Smooth muscle cell (in vitro differentiated cells): Measurements from ENCODE around the gene DNAJB14. TPM values are rescaled to one million over a fixed set of nuclear protein-coding genes. Genes with fewer than 3 reads are reported as not detected.
A peak's percentile ranks its signal among the peaks of the same experiment; 100 is the strongest.

Source experiments
- DNase-seq: peaks from one replicate; lab custom pipeline; 2025; ENCODE audit not compliant: unreplicated experiment; lab: John Stamatoyannopoulos, UW
- H2AFZ ChIP-seq: fragments of 200-600 bp; sonication (generic); 2 replicates; pipeline ENCODE4 v1.6.0; 2016; ENCODE audit warnings: antibody characterized with exemption, low read depth, mild to moderate bottlenecking
- H3F3A ChIP-seq: fragments of 200-600 bp; sonication (generic); 2 replicates; pipeline ENCODE4 v1.6.0; 2017; ENCODE audit warnings: antibody characterized with exemption, low read depth
- H3K27ac ChIP-seq: fragments of 200-600 bp; sonication (generic); 2 replicates; pipeline ENCODE4 v1.5.1; 2016; ENCODE audit warnings: low read depth, mild to moderate bottlenecking
- H3K27me3 ChIP-seq: fragments of 200-600 bp; sonication (generic); 2 replicates; pipeline ENCODE4 v1.6.1; 2016; ENCODE audit warnings: low read depth, mild to moderate bottlenecking
- H3K36me3 ChIP-seq: fragments of 200-600 bp; sonication (generic); 2 replicates; pipeline ENCODE4 v1.5.1; 2016; ENCODE audit warnings: low read depth
- H3K4me1 ChIP-seq: fragments of 200-600 bp; sonication (generic); 2 replicates; pipeline ENCODE4 v1.5.1; 2016; ENCODE audit warnings: low read depth
- H3K4me2 ChIP-seq: fragments of 200-600 bp; sonication (generic); 2 replicates; pipeline ENCODE4 v1.6.0; 2016; ENCODE audit warnings: mild to moderate bottlenecking
- H3K4me3 ChIP-seq: fragments of 200-600 bp; sonication (generic); 2 replicates; pipeline ENCODE4 v1.5.1; 2016; ENCODE audit warnings: mild to moderate bottlenecking
- H3K79me2 ChIP-seq: fragments of 200-600 bp; sonication (generic); 2 replicates; pipeline ENCODE4 v1.6.0; 2016; ENCODE audit warnings: low read depth, mild to moderate bottlenecking
- H3K9ac ChIP-seq: fragments of 200-600 bp; sonication (generic); 2 replicates; pipeline ENCODE4 v1.6.0; 2016; ENCODE audit warnings: low read depth
- H3K9me3 ChIP-seq: fragments of 200-600 bp; sonication (generic); replicated peaks from 2 replicates; pipeline ENCODE4 v1.5.1; 2016; ENCODE audit warnings: low read depth
- H4K20me1 ChIP-seq: fragments of 200-600 bp; sonication (generic); 2 replicates; pipeline ENCODE4 v1.6.0; 2016; ENCODE audit warnings: low read depth
- WGBS: methylation state at CpG from one replicate; pipeline ENCODE4 v1.1.7; 2016; ENCODE audit warnings: low lambda C conversion rate; 5-methylcytosine and 5-hydroxymethylcytosine counted together
- polyA plus RNA-seq: library from polyadenylated mRNA; unstranded; fragments of >200 nt; fragmentation: Nextera tagmentation; extraction: Ambion mirVana; gene quantifications from 2 replicates; pipeline ENCODE4 v1.2.1, GENCODE V29; 2016
- total RNA-seq: library from RNA; depleted of rRNA; stranded (reverse); fragments of >200 nt; gene quantifications from 2 replicates; pipeline ENCODE4 v1.2.3, GENCODE V29; 2014
- TF ChIP-seq, protein P1 (sequence below): fragments of 200-600 bp; sonication (generic); IDR thresholded peaks from 2 replicates; pipeline ENCODE4 v1.5.1; 2017; ENCODE audit warnings: borderline replicate concordance, mild to moderate bottlenecking, antibody characterized with exemption; ENCODE audit not compliant: insufficient read depth, poor library complexity, severe bottlenecking

DNAJB14 gene
- total and polyA plus RNA-seq, 2 experiments from 2014 or later: 29.8 to 62.7 TPM

DNA sequence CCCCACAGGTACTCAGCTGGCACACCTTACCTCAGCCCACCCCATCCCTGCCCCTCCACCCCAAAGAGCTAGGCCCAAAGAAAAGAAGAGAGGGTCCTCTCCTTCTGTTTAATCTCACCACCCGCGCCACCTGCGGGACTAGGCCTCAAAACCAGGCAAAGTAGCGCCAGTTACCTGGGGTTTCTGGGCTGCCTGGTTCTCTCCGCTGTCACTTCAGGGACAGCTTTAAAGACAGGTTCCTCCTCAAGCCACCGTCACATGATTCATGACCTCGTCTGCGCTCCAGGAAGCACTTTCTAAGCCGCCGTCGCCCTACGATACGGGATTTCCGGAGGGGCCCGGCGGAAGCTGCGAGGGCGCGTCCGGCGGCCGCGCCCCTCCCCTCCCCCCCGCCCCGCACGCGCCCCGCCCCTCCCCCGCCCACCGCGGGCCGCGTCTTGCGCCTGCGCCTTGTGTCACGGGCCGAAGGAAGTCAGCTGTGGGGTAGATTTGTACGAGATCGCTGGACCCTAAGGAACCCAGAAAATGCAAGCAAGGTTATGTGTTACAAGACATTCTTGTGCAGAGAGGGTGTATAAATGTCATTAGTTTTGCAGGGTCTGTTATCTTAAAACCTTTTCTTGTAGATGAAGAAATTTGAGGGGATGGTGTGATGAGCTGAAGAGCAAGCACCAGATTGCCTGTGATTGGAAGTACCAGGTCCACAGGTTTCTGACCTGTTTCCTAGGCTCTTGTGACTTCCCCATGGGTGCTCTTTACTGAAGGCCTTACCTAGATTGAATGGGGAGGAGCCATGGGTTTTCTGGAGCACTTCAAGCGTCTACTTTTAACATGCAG lies 52.0 kb downstream of the DNAJB14 start, which contains the start of gene LAMTOR3:
Gene LAMTOR3 (minus strand): TSS at position 267 of the 837 bp plus-strand sequence. CDS start 464 bp downstream, outside the sequence.
- H3K79me2 ChIP-seq: peaks cover 47% of the 10 kb centered on the region
- peak within 1 kb of the TSS; percentile 96 for H3K4me2 ChIP-seq
- WGBS: 2% methylated on average over 39 of the region's 40 CpGs
- peak; percentile 50 for DNase-seq
- peak within 1 kb of the TSS; percentile 89 for H3K27ac ChIP-seq
- no peaks in the 10 kb centered on the region for H3K9me3 ChIP-seq
- peaks cover 31% of the 10 kb centered on the region for H3F3A ChIP-seq
- H3K9ac ChIP-seq: peak within 1 kb of the TSS; percentile 95
- H3K27me3 ChIP-seq: no peaks in the 10 kb centered on the region
- peak within 1 kb of the TSS; percentile 97 for H3K4me3 ChIP-seq
- H3K4me1 ChIP-seq: peaks cover 10% of the 10 kb centered on the region
- peaks cover 10% of the 10 kb centered on the region for H4K20me1 ChIP-seq
- H3K36me3 ChIP-seq: no peaks in the 10 kb centered on the region
- TF ChIP-seq, protein P1, sequence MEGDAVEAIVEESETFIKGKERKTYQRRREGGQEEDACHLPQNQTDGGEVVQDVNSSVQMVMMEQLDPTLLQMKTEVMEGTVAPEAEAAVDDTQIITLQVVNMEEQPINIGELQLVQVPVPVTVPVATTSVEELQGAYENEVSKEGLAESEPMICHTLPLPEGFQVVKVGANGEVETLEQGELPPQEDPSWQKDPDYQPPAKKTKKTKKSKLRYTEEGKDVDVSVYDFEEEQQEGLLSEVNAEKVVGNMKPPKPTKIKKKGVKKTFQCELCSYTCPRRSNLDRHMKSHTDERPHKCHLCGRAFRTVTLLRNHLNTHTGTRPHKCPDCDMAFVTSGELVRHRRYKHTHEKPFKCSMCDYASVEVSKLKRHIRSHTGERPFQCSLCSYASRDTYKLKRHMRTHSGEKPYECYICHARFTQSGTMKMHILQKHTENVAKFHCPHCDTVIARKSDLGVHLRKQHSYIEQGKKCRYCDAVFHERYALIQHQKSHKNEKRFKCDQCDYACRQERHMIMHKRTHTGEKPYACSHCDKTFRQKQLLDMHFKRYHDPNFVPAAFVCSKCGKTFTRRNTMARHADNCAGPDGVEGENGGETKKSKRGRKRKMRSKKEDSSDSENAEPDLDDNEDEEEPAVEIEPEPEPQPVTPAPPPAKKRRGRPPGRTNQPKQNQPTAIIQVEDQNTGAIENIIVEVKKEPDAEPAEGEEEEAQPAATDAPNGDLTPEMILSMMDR: no peak
- peak within 1 kb of the TSS; percentile 96 for H2AFZ ChIP-seq

DNA sequence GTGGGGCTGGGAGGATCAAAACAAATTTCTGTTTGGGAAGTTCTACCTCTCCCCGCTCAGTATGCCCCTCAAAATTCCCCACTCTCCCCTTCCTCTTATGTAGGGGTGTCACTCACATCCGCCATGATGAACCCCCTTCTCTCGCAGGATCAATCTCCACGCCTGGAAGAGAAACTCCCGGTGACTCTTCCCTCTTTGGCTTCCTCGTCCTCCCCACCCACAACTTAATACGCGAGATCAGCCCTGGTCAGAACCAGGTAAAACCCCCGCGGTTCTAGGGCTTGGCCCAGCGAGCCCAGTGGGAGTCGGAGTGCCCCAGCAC lies 52.6 kb downstream of the DNAJB14 start:
- H3K27me3 ChIP-seq: no peaks in the 10 kb centered on the region
- H3K4me2 ChIP-seq: peak overlapping the region; percentile 96
- peak overlapping the region; percentile 52 for H2AFZ ChIP-seq
- no peaks in the 10 kb centered on the region for H3K9me3 ChIP-seq
- peaks cover 52% of the 10 kb centered on the region for H3K79me2 ChIP-seq
- H3K4me1 ChIP-seq: peaks cover 10% of the 10 kb centered on the region
- 2% methylated on average over 11 of the region's 12 CpGs for WGBS
- peak overlapping the region; percentile 89 for H3K27ac ChIP-seq
- no peak for DNase-seq
- H3K36me3 ChIP-seq: no peaks in the 10 kb centered on the region
- TF ChIP-seq, protein P1: no peak
- peaks cover 31% of the 10 kb centered on the region for H3F3A ChIP-seq
- H4K20me1 ChIP-seq: peaks cover 12% of the 10 kb centered on the region
- peak overlapping the region; percentile 95 for H3K9ac ChIP-seq
- peak overlapping the region; percentile 97 for H3K4me3 ChIP-seq

DNA sequence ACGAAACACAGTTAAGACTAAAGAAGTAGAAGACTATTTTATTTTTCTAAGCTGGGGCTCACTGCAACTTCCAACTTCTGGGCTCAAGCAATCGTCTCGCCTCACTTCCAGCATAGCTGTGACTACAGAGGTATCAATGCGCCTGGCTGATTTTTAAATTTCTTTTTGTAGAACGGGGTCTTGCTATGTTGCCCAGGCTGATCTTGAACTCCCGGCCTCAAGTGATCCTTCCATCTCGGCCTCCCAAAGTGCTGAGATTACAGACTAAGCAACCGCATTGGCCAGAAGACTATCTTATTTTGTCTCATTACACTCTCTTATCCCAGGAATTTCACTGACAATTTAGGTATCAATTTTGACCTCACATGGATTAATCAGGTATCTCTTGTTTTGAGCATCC lies 53.4 kb downstream of the DNAJB14 start:
- Histone ChIP-seq H3K9me3 (no peaks in the 10 kb centered on the region), H3K9ac (peak overlapping the region; percentile 95), H4K20me1 (peaks cover 16% of the 10 kb centered on the region), H3K36me3 (no peaks in the 10 kb centered on the region), H3K4me1 (peaks cover 10% of the 10 kb centered on the region), H3K27ac (no peak overlapping the region), H2AFZ (no peak overlapping the region), H3K27me3 (no peaks in the 10 kb centered on the region), H3K79me2 (peaks cover 57% of the 10 kb centered on the region), H3K4me2 (peak overlapping the region; percentile 96), H3F3A (peaks cover 29% of the 10 kb centered on the region), H3K4me3 (peak overlapping the region; percentile 97)
- TF ChIP-seq, protein P1: no peak
- 98% methylated on average over 8 of the region's 8 CpGs for WGBS
- DNase-seq: no peak
